Neural progenitor cell (in vitro differentiated cells): ENCODE results near the gene GRID1.

ENCODE experiments used
- EZH2 ChIP-seq: fragments of 200-600 bp; sonication (generic); IDR thresholded peaks from 2 replicates; pipeline ENCODE4 v1.6.1; 2017; ENCODE audit warnings: antibody characterized with exemption, mild to moderate bottlenecking, moderate library complexity
- TF ChIP-seq, protein P1 (sequence below): fragments of 200-600 bp; sonication (generic); IDR thresholded peaks from 2 replicates; pipeline ENCODE4 v1.5.1; 2017; ENCODE audit warnings: antibody characterized with exemption, mild to moderate bottlenecking

GRCh38 chr10:86128360-86128759, 238.2 kb downstream of the GRID1 start:
- TF ChIP-seq, protein P1, sequence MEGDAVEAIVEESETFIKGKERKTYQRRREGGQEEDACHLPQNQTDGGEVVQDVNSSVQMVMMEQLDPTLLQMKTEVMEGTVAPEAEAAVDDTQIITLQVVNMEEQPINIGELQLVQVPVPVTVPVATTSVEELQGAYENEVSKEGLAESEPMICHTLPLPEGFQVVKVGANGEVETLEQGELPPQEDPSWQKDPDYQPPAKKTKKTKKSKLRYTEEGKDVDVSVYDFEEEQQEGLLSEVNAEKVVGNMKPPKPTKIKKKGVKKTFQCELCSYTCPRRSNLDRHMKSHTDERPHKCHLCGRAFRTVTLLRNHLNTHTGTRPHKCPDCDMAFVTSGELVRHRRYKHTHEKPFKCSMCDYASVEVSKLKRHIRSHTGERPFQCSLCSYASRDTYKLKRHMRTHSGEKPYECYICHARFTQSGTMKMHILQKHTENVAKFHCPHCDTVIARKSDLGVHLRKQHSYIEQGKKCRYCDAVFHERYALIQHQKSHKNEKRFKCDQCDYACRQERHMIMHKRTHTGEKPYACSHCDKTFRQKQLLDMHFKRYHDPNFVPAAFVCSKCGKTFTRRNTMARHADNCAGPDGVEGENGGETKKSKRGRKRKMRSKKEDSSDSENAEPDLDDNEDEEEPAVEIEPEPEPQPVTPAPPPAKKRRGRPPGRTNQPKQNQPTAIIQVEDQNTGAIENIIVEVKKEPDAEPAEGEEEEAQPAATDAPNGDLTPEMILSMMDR: no peak
- TF ChIP-seq EZH2: no peak
